BJ (cell line): ENCODE results near the gene PLPPR1. TPM values are rescaled to one million over a fixed set of nuclear protein-coding genes. Genes with fewer than 3 reads are reported as not detected.

Experiments
- CTCF ChIA-PET: fragments of 350-600 bp; formaldehyde crosslinking; extraction: SDS; loops from one replicate; lab custom pipeline; 2021; ENCODE audit warnings: antibody characterized with exemption, inconsistent platforms; lab: Yijun Ruan, JAX
- POLR2A ChIA-PET: fragments of 300-600 bp; sonication (Branson Sonifier 250); formaldehyde crosslinking; extraction: SDS; loops from one replicate; lab custom pipeline; 2021; ENCODE audit warnings: antibody characterized with exemption; lab: Charles Lee
- DNase-seq: peaks from one replicate; pipeline ENCODE4 v3.0.0-alpha.2; 2011; ENCODE audit warnings: low read depth
- H3K27me3 ChIP-seq: 2 replicates; pipeline ENCODE4 v1.6.0; 2011; ENCODE audit warnings: low read length; ENCODE audit not compliant: control insufficient read depth, insufficient read depth
- H3K36me3 ChIP-seq: 2 replicates; pipeline ENCODE4 v1.5.1; 2011; ENCODE audit warnings: low read length; ENCODE audit not compliant: control insufficient read depth, insufficient read depth
- H3K4me3 ChIP-seq: 2 replicates; pipeline ENCODE4 v1.5.1; 2011; ENCODE audit warnings: low read depth, mild to moderate bottlenecking, control low read depth, low read length
- CTCF ChIP-seq: IDR thresholded peaks from 2 replicates; pipeline ENCODE4 v1.5.1; 2011; ENCODE audit warnings: low read depth, mild to moderate bottlenecking, control low read depth, inconsistent platforms, low read length, moderate library complexity; ENCODE audit not compliant: insufficient read depth
- polyA plus RNA-seq: library from polyadenylated mRNA; depleted of rRNA; stranded (reverse); fragments of >200 nt; gene quantifications from 2 replicates; pipeline ENCODE4 v1.2.3, GENCODE V29; 2011

The PLPPR1 gene
- polyA plus RNA-seq, 1 experiment: not detected

- Histone ChIP-seq H3K4me3 (no peak overlapping the region), H3K36me3 (no peaks in the 10 kb centered on the region), H3K27me3 (no peaks in the 10 kb centered on the region)
- CTCF ChIA-PET: no interaction called here
- TF ChIP-seq CTCF: no peak
- POLR2A ChIA-PET: no interaction called here
- DNase-seq: no peak
Measured at GRCh38 chr9:101092922-101093321, 64.4 kb downstream of the PLPPR1 start.

- CTCF ChIA-PET: no interaction called here
- Histone ChIP-seq H3K36me3 (no peaks in the 10 kb centered on the region), H3K4me3 (no peak overlapping the region), H3K27me3 (no peaks in the 10 kb centered on the region)
- no peak for DNase-seq
- TF ChIP-seq CTCF: no peak
- POLR2A ChIA-PET: no interaction called here
Measured at GRCh38 chr9:101093620-101094019, 65.1 kb downstream of the PLPPR1 start.

GRCh38 chr9:101094686-101095085 lies 66.2 kb downstream of the PLPPR1 start:
- Histone ChIP-seq H3K36me3 (no peaks in the 10 kb centered on the region), H3K4me3 (no peak overlapping the region), H3K27me3 (no peaks in the 10 kb centered on the region)
- CTCF ChIA-PET: no interaction called here
- POLR2A ChIA-PET: no interaction called here
- TF ChIP-seq CTCF: no peak
- DNase-seq: no peak

- no peak for DNase-seq
- no peaks in the 10 kb centered on the region for H3K36me3 ChIP-seq
- no peaks in the 10 kb centered on the region for H3K27me3 ChIP-seq
- ChIA-PET CTCF (no interaction called here), POLR2A (no interaction called here)
- TF ChIP-seq CTCF: no peak
- H3K4me3 ChIP-seq: no peak overlapping the region
Measured at GRCh38 chr9:101097210-101097609, 68.7 kb downstream of the PLPPR1 start.

- POLR2A ChIA-PET: no interaction called here
- H3K36me3 ChIP-seq: no peaks in the 10 kb centered on the region
- no peak for TF ChIP-seq CTCF
Measured at GRCh38 chr9:101098392-101098791, 69.9 kb downstream of the PLPPR1 start.

More at GRCh38 chr9:101098392-101098791, 69.9 kb downstream of the PLPPR1 start:
- DNase-seq: no peak
- CTCF ChIA-PET: no interaction called here
- Histone ChIP-seq H3K4me3 (no peak overlapping the region), H3K27me3 (no peaks in the 10 kb centered on the region)
